Ureter (tissue), 1 donor: ENCODE measurements around the gene TMEM35B. TPM values are rescaled to one million over a fixed set of nuclear protein-coding genes. Genes with fewer than 3 reads are reported as not detected.
"Not testable (repeated sequence)": the region's sequence is repeated elsewhere in the genome, so short reads cannot be mapped to it uniquely, and the experiment has no call there.

Source experiments
- DNase-seq: peaks from one replicate; pipeline ENCODE4 v3.0.0-alpha.2; 2020; ENCODE audit warnings: low spot score
- total RNA-seq: library from RNA; stranded (reverse); gene quantifications from one replicate; pipeline ENCODE4 v1.2.4, GENCODE V29; 2023
- donor health status: DM: yes; HTN: yes; CAD: no.

The TMEM35B gene
- total RNA-seq, 1 donor from 2014 or later: 29.6 TPM

GRCh38 chr1:34976384-34977209 is 8.6 kb downstream of the TMEM35B start:
- DNase-seq: no peak

DNA sequence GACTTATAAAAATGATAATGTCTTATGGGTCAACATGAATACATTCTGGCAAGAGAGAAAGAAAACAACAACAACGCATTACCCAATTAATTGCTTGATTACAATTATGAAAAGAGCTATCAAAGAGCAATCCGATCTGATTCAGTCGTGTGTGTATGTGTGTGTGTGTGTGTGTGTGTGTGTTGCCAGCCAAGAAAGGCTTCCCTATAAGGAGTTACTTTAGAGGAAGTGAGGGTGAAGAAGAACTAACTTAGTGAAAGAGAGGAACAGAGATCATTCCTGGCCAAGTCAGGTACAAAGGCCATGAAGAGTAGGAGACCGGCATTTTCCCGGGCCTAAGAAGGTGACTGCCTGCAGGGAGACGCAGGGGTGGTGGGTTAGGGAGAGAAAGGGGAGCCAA is 9.4 kb downstream of the TMEM35B start:
- no peak for DNase-seq

DNA sequence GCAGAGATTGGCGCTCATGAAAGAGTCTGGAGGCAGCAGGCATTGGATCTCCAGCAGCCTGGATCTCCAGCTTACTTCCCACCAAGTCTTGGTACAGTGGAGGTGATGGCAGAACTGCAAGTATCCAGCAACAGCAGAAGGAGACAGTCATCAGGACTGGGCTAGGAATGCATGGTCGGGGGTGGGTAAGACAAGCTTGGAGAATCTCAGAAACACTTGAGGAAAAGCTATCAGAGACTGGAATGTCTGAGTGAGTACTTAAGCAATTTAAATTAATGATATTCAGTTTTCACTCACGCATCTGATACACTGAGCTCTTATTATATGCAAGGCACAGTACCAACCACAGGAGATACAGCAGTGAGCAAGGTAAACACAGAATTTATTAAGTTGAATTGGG is 9.8 kb downstream of the TMEM35B start:
- no peak for DNase-seq

GRCh38 chr1:34974626-34975025 is 10.5 kb downstream of the TMEM35B start:
- no peak for DNase-seq

DNA sequence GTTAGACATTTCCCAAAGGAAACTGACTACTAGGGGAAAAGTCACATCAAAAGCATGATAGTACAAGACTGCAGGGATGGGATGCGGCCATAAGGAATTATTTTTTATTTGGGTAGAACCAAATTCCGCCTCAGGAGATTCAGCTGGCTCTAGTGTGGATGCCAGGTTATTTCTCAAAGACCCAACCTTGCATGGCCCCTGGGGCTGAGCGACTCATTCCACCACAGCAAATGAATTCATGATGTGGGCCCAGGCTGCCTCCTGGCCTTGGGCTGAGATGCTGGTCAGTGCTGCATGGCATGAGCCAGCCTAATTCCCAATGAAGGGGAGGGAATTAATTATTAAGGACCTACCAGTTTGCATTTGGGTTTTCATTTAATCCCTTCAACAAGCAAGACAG is 11.8 kb downstream of the TMEM35B start:
- no peak for DNase-seq

DNA sequence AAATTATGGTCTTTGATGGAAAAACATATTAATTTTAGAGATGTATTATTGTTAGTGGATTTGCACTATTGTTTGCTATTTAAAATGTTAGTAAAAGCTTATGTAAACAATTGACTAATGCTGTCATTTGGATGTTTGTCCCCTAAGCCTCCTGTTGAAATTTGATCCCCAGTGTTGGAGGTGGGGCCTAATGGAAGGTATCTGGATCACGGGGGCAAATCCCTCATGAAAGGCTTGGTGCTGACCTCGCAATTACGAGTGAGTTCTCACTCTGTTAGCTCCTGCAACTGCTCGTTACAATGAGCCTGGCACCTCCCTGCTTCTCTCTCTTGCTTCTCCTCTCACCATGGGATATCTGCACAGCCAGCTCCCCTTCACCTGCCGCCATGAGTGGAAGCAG is 14.3 kb downstream of the TMEM35B start:
- no peak for DNase-seq

- DNase-seq: no peak
These were observed 14.9 kb downstream of the TMEM35B start for GRCh38 chr1:34970220-34970735.

DNA sequence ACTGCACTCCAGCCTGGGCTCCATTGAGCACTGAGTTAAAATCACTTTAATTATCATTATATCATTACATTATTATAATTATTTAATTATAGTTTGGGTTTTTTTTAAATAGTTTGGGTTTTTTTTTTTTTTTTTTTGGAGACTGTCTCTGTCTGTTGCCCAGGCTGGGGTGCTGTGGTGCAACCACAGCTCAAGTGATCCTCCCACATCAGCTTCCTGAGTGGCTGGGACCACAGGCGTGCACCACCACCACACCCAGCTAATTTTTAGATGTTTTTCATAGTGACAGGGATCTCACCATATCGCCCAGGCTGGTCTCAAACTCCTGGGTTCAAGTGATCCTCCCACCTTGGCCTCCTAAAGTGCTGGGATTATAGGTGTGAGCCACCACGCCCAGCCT is 16.9 kb downstream of the TMEM35B start:
- not testable (repeated sequence) for DNase-seq

DNA sequence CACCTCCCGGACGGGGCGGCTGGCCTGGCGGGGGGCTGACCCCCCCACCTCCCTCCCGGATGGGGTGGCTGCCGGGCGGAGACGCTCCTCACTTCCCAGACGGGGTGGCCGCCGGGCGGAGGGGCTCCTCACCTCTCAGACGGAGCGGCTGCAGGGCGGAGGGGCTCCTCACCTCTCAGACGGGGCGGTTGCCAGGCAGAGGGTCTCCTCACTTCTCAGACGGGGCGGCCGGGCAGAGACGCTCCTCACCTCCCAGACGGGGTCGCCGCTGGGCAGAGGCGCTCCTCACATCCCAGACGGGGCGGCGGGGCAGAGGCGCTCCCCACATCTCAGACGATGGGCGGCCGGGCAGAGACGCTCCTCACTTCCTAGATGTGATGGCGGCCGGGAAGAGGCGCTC is 17.5 kb downstream of the TMEM35B start:
- DNase-seq: not testable (repeated sequence)

- DNase-seq: no peak
These were observed 19.6 kb downstream of the TMEM35B start for GRCh38 chr1:34965597-34965996.

GRCh38 chr1:34950428-34950827 is 34.7 kb downstream of the TMEM35B start:
- no peak for DNase-seq

GRCh38 chr1:34948739-34949138 is 36.4 kb downstream of the TMEM35B start:
- DNase-seq: not testable (repeated sequence)

DNA sequence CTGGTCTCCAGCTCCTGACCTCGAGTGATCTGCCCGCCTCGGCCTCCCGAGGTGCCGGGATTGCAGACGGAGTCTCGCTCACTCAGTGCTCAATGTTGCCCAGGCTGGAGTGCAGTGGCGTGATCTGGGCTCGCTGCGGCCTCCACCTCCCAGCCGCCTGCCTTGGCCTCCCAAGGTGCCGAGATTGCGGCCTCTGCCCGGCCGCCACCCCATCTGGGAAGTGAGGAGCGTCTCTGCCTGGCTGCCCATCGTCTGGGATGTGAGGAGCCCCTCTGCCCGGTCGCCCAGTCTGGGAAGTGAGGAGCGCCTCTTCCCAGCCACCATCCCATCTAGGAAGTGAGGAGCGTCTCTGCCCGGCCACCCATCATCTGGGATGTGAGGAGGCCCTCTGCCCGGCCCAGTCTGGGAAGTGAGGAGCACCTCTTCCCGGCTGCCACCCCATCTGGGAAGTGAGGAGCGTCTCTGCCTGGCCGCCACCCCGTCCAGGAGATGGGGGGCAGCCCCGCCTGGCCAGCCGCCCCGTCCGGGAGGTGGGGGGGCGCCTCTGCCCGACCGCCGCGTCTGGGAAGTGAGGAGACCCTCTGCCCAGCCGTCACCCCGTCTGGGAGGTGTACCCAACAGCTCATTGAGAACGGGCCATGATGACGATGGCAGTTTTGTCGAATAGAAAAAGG is 37.4 kb downstream of the TMEM35B start:
- DNase-seq: not testable (repeated sequence)

DNA sequence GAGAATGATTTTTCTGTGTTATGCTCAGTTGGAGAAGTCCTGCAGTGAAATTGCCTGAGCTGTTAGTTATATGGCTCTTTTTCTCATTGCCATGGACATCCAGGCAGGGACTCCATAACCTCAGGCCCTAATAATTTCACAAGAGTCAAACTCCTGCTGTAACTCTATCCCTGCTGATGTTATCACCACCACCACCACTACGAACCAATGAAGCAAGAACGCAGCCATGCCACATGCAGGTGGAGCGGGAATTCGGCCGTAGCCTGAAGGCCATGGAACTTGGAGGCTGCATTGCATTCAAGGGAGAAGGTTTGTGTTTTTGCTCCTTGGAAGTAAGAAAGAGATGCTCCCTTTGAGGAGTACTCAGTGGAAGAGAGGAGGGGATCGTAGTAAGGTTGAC is 38.9 kb downstream of the TMEM35B start:
- no peak for DNase-seq

GRCh38 chr1:34941798-34942197 is 43.3 kb downstream of the TMEM35B start:
- DNase-seq: not testable (repeated sequence)

Other genes with a start within 250 kb of the TMEM35B start
- gene GJB5, start 230.3 kb downstream of the TMEM35B start, total RNA-seq: 8.5 TPM
- 3.8 TPM for gene GJB4, start 225.6 kb downstream of the TMEM35B start, total RNA-seq
- 14.9 TPM for gene GJB3, start 204.1 kb downstream of the TMEM35B start, total RNA-seq
- gene GJA4, start 192.3 kb downstream of the TMEM35B start, total RNA-seq: 8.9 TPM
- gene SMIM12, start 125.6 kb downstream of the TMEM35B start, total RNA-seq: 37.6 TPM
- 0.26 TPM for gene DLGAP3, start 55.7 kb downstream of the TMEM35B start, total RNA-seq
- gene ZMYM6, start 46.6 kb upstream of the TMEM35B start, total RNA-seq: 31.5 TPM
- gene ZMYM1, start 94.0 kb upstream of the TMEM35B start, total RNA-seq: 25.9 TPM
- 389 TPM for gene SFPQ, start 207.8 kb upstream of the TMEM35B start, total RNA-seq